Head of caudate nucleus (tissue), 42 donors: ENCODE results near the gene PATE2.
A peak's percentile ranks its signal among the peaks of the same experiment; 100 is the strongest.

Experiments
- DNase-seq, 42 donors: peaks; one replicate each; pipeline versions ENCODE4 v3.0.0 to v3.0.0-alpha.2; 2020 to 2021; ENCODE audit warnings: mixed read lengths in 7 of 42
- intact Hi-C: fragments of 100-400 bp; cut with DNase I; formaldehyde crosslinking; loops from one replicate; pipeline ENCODE4 v1.15.0; 2022

PATE2 gene

DNA sequence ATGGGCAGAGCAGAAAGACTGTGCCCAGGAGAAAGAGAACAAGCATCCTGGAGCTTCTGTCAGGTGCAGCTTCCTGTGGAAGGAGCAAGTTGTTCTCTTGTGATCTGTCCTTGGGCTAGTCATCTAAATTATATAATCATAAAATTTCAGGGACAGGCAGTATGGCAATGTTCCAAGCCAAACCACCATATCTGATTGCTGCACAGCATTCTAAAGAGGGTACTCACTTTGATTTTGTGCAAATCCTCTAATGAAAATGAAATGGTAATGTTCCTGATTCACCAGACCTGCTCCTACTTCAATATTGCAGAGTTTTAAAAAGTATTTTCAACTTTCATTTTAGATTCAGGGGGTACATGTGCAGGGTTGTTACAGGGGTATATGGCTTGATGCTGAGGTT lies at the start of gene PATE2:
PATE2 (minus strand) TSS at position 101 of the 400 bp plus-strand sequence; CDS start at position 46, 55 bp downstream.
- no peak for DNase-seq
- intact Hi-C loops: no loop called here

DNA sequence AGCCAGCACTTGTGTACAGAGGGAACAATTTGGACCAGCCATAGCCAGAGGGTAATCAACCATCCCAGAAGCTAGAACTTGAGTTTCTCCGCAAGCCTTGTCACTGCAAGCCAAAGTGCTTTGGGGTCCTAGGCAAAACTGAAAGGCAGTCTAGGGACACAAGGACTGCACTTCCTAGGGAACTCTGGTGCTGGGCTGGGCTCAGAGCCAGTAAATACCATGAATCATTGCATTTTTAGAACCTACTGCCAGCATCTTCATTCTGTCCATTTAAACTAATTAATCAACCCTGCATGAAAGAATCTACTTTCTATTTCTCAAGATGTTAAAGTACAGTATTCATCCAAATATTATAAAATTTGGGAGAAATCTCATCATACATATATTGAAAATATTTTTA lies 29.3 kb upstream of the PATE2 start:
- intact Hi-C loops: no loop called here
- no peak for DNase-seq

DNA sequence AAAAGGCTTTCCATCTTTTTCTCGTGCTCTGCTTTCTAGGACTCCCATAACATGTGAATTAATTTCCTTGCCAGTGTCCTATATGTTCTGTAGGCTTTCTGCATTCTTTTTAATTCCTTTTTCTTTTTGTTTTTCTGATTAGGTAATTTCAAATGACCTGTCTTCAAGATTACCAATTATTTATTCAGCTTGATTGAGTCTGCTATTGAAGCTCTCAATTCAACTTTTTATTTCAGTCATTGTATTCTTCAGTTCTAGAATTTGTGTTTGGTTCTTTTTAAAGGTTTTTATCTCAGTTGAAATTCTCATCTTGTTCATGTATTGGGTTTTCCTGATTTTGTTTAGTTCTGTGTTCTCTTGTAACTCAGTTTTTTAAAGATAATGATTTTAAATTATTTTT lies 23.8 kb upstream of the PATE2 start:
- intact Hi-C loops: no loop called here

DNA sequence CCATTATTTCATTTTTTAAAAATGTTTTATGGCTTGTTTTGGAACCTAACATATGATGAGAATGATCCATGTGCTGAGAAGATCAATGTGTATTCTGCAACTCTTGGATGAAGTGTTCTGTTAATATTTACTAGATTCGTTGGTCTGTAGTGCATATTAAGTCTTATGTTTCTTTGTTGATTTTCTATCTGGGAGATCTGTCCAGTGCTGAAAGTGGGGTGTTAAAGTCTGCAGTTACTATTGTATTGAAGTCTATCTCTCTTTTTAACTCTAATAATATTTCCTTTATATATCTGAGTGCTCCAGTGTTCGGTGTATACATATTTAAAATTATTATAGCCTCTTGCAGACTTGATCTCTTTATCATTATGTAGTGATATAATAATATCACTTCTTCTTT lies 21.2 kb upstream of the PATE2 start:
- intact Hi-C loops: no loop called here
- DNase-seq: no peak

More for the DNA sequence above, 23.8 kb upstream of the PATE2 start:
- no peak for DNase-seq

DNA sequence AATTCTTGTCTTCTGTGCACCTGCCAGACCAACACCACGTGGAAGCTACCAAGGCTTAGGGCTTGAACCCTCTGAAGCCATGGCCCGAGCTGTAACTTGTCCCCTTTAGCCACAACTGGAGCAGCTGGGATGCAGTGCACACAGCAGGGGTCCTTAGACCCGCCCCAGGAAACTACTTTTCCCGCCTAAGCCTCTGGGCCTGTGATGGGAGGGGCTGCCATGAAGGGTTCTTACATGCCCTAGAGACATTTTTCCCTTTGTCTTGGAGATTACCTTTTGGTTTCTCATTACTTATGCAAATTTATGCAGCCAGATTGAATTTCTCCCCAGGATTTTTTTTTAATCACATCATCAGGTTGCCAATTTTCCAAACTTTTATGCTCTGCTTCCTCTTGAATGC lies 19.0 kb upstream of the PATE2 start:
- DNase-seq: no peak
- intact Hi-C loops: no loop called here

DNA sequence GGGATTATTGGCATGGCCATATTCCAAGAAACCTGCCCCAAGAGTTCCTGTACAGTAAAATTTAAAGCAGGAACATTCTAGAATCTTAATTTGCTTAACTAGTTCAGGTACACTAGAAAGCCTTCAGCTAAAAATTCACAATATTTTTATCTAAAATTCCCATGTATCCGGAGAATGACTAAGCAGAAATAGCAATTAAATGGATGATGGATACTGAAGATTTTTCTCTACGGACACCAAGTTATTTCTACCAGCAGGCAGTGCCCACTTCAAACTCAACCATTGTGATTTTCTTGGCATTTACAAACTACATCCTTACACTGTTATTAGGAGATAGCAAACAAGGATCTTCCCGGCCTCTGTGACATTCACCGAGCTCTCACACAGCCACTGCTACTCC lies 12.2 kb upstream of the PATE2 start:
- DNase-seq: no peak
- intact Hi-C loops: no loop called here

DNA sequence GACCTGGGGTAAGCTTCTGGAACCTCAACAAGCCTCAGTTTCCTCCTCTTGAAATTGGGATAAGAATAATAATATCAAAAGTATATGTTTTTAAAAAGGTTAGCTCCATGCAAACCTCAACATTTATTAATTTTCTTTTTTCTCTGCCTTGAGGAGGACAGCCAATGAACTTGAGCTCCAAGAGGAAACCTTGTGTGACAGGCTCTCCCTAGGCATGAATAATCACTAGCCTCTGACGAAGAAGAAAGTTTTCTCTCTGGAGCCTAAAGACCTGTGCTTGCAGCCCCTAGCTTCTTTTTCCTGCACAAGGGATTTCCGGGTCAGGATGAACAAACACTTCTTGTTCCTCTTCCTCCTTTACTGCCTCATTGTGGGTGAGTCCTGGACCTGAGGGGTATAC lies 9.2 kb upstream of the PATE2 start, which contains the start of gene PATE3:
PATE3 (plus strand) TSS at position 301 of the 400 bp plus-strand sequence; CDS start at position 326, 25 bp downstream.
- intact Hi-C loops: no loop called here
- DNase-seq: no peak

DNA sequence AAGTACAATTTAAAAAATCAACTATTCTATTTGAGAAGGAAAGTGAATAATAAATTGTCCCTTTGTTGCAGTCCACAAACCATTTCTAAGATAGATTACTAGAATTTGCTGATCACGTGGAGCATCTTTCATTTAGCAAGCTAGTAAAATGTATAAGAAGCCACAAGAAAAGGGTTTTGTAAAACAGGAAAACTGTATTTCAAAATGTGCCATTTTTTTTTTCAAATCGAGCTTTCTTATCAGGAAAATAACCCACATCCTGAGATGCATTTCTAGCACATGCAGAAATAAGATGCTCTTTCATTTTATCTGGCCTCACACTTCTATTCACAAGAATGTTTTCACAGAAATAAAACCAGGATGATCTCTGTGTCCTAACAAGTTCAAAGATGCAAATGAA lies 6.0 kb upstream of the PATE2 start:
- no peak for DNase-seq
- intact Hi-C loops: no loop called here

DNA sequence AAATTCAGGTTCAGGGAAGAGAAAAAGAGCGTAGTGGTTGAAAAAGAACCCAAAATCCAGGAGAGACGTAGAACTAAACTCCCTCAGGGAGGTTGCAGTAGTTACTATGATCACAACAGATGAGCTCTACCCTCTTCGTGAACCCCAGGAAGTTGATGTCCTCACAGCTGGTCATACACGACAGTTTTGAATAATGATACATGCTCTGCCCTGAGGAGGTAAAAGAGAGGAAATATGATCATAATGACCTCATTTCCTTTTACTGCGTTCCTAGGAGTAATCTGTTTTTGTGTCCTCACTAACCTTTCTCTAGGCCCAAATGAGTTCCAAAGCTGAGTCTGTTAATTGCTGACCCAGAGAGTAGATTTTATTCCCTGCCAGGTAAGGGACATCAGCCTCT lies 1.3 kb downstream of the PATE2 start:
- intact Hi-C loops: no loop called here
- no peak for DNase-seq

DNA sequence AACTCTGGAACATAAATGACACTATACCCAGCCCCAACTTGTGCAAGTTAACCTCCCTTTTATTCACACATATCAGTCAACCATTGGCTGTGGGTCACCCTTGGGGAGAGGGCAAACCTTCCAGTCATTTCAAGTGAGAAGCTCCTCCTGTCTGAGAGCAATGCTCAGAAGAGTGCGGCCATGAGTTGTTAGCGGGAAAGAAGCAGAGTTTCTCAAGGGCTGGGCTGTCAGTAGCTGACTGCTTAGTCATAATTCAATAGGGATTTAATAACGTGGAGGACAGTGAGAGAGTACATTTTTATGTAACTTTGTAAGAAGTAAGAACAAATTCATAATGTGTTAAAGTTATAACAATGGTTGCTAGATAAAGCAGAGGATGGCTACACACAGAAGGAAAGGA lies 5.1 kb downstream of the PATE2 start:
- no peak for DNase-seq
- intact Hi-C loops: no loop called here

DNA sequence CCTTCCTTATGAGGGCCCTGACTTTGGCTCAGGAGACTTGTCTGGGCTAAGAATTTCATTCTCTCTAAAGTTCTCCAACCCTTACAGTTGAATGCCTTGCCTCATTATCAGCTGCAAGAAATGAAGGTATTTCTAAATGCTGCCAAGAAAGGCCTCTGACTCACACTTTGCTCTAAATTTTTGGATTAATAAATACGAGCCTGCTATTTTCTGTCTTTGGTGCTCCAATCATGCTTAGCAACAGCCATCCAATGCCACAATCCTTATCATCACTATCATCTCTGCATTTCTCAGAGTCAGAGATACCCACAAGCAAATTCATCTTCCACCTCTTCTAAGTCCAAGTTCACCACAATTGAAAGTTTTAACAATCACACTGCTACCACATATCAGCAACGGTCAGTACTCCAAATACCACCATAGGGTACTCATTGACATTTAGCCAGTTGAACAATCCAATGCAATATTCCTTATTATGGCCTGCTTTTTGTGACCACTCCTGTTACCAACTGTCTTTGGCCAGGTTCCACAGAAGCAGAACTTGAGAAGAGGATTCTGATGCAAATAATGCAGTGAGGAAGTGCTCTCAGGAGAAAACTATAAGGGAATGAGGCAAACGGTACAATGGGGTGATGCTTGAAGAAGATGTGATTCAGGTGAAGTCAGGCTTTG lies 5.7 kb downstream of the PATE2 start:
- intact Hi-C loops: no loop called here
- peak in 3 of 42 donors; percentile 14 to 38 (median 15) for DNase-seq

DNA sequence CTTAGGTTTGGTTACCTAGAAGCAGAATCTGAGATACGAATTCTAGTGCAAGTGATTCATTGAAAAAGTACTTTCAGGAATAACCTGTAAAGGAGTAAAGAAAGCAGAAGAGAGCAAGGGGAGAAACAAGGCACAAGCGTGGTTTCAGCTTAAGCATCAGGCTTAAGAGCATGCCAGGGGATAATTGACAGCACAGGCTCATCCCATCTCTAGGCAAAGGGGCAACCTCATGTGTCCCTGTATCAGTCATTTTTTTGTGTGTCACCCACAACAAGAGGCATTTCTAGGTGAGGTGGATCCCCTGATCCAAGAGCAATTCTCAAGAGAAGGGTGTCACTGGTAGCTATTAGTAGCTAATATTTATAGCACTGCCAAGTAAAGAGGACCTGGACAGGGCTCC lies 8.0 kb downstream of the PATE2 start:
- intact Hi-C loops: no loop called here

DNA sequence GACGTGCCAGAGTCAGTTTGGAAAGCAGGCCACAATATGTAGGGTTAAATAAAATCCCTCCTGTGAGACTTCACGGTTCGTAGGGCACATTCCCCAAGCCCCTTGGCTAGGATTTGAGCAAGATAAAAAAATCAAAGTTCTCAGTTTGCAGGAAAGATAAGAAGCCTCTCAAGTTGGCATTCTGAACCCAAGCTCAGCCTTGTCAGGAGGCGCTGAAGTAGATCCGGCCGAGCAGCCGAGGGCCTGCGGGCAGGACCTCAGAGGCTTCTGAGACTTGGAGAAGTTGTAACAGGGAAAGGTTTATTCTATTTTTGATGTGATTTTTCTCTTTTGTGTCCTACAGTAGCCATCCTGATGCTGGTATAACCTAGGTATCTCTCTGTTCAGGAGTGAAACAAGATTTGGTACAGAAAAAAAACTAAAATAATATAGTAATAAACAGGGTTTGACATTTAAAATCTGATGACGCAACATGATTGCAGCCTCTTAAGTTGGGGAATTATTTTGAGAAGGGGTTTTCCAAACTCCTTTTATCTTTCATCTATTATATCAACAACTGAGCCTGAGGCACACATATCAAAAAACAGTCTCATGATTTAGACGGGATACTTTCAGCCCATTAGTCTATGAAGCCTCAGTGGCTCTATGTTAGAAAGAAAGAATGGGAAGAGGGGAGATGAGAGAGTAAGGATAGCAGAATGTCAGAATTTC lies 10.1 kb downstream of the PATE2 start:
- no peak for DNase-seq
- intact Hi-C loops: no loop called here

More for the DNA sequence above, 8.0 kb downstream of the PATE2 start:
- no peak for DNase-seq

DNA sequence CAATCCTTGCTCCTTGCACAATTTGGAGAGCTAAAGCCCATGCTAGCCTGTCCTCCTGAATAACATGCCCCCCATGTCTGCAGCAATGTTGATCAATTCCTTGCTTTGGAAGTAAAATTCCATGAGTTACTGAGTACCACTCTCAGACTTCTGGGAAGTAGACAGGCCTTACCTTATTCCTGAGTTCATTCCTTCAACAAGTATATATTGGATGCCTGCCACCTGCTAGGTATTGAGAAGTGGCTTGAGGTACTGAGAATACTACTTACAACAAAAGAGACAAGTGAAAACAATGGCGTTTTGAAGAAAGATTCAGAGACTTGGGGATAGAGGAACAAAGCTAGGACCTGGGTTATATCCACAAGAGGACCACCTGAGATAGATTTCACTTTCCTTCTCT lies 12.4 kb downstream of the PATE2 start:
- intact Hi-C loops: no loop called here
- DNase-seq: no peak

DNA sequence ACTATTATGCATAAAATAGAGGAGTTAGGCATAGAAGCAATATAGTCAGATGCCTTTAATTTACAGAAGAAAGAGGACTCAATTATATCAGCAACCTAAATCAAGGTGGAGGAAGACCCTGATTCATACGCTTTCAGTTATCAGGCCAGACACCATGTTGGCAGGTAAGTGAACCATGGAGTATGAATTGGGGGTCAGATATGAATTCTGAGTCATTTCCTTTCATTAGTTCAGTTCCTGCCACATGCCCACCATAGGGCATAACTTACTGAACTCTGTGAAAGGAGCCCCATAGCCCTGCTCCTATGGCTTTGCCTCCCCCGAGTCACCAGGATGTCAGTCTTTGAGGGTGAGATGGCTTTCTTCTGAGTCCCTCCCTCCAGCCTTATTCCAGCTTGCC lies 15.1 kb downstream of the PATE2 start:
- intact Hi-C loops: no loop called here
- DNase-seq: no peak

DNA sequence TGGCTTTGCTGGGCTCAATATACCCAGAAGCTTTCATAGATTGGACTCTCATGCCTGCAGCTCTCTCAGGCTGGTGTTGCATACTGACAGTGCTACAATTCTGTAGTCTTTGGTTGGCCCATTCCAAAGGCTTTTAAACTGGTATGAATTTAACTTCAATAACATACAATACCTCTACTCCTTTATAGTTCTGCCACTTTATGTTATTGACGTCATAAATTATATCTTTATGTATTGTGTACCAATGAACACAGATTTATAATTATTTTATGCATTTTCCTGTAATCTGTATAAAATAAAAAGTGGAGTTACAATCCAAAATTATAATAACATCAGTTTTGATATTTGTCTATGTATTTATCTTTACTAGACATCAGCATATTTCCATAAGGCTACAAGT lies 16.2 kb downstream of the PATE2 start:
- intact Hi-C loops: no loop called here
- no peak for DNase-seq

DNA sequence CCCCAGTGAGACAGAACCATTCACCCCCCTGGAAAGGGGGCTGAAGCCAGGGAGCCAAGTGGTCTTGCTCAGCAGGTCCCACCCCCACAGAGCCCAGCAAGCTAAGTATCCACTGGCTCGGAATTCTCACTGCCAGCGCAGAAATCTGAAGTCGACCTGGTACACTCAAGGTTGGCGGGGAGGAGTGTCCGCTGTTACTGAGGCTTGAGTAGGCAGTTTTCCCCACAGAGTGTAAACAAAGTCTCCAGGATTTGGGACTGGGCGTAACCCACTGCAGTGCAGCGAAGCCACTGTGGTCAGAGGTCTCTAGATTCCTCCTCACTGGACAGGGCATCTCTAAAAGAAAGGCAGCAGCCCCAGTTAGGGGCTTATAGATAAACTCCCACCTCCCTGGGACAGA lies 22.6 kb downstream of the PATE2 start:
- no peak for DNase-seq
- intact Hi-C loops: no loop called here

DNA sequence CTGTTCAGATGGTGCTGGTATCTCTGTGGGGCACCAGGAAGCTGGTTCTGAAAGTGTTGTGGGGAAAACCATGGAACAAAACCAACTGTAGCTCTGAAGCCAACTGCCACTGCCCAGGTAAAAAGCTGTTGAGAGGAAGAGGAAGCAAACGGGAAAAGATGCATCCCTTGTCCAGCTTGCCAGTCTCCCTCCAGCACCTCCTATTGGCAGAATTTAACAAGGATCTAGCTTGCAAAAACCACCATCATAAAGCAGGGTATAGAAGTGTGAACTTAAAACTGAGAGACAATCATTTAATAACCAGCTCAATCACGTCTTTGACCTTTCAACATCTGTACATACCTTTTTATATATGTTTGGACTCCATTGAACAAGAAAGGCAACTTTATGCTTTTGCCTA lies 28.0 kb downstream of the PATE2 start:
- intact Hi-C loops: no loop called here

DNA sequence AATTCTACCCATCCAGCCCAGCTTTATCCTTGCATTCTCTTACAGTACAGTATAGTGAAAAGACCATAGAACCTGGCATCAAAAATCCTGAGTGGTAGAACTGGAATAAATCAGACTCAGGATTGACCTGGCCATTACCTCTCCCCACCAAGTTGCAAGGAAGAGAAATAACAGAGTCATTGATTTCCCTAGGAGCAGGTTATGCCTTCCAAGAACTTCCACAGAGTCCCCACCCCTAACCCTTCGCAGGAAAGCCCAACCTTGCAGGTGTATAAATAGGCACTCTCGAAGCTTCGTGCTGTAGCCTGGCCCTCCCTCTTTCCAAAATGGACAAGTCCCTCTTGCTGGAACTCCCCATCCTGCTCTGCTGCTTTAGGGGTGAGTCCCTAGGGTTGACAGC lies 32.6 kb downstream of the PATE2 start, which contains the start of gene PATE1:
PATE1 (plus strand) TSS at position 301 of the 400 bp plus-strand sequence; CDS start at position 327, 26 bp downstream.
- intact Hi-C loops: no loop called here

More for the DNA sequence above, 28.0 kb downstream of the PATE2 start:
- DNase-seq: no peak

DNA sequence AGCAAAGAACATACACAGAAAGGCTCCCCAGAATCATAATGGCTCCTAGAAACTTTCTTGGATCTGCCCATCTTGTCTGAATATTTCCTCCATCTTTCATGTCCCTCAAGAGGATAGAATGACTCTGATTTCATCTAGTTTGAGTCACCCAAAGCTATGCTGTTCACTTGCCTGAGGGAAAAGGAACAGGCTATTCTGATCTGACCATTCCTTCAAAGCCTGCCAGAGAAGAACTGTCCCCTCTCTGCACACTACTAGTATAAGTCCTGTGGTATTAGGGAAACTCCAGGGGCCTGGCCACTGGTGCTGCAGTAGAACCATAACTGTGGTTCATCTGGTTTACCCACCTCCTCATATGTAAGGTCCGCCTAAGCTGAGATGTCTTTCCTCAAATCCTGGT lies 34.9 kb downstream of the PATE2 start:
- intact Hi-C loops: no loop called here
- DNase-seq: no peak

More for the DNA sequence above, 32.6 kb downstream of the PATE2 start, which contains the start of gene PATE1:
- DNase-seq: no peak

DNA sequence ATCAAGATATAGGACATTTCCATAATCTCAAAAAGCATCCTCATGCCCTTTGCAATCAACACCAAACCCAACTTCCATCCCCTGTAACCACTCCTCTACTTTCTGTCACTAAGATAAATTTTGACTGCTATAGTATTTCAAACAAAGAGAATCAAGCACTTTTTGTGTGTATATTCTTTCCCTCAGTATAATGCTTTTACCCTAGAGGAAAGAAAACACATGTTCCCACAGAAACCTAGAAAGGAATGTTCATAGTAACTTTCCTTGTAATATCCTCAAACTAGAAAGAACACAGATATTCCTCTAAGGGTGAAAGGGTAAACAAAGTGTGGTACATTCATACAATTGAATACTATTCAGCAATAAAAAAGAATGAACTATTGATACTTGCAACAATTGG lies 38.0 kb downstream of the PATE2 start:
- intact Hi-C loops: no loop called here
- no peak for DNase-seq
